Adrenal gland (tissue), 5 donors: ENCODE measurements around the gene PEX10.

Source experiments
- POLR2A ChIP-seq, 2 donors: fragments of 450-650 bp; IDR thresholded peaks; one replicate each; pipeline ENCODE4 v1.6.1; 2017; ENCODE audit warnings: antibody characterized with exemption in 2 of 2, mild to moderate bottlenecking in 2 of 2, moderate library complexity in 1 of 2
- TF ChIP-seq, protein P1 (sequence below), 6 experiments: fragments of 450-650 bp in 4 of 6; fragments of 200-600 bp in 2 of 6; sonication (generic) in 1 of 6; IDR thresholded peaks; 1 replicate in 5 of 6; 2 replicates in 1 of 6; pipeline versions ENCODE4 v1.5.1 to v1.8.0; 2016 to 2021; ENCODE audit warnings: antibody characterized with exemption in 6 of 6, mild to moderate bottlenecking in 2 of 6, moderate library complexity in 1 of 6
- donor health status: DM: no; HTN: no; CAD: no.

DNA sequence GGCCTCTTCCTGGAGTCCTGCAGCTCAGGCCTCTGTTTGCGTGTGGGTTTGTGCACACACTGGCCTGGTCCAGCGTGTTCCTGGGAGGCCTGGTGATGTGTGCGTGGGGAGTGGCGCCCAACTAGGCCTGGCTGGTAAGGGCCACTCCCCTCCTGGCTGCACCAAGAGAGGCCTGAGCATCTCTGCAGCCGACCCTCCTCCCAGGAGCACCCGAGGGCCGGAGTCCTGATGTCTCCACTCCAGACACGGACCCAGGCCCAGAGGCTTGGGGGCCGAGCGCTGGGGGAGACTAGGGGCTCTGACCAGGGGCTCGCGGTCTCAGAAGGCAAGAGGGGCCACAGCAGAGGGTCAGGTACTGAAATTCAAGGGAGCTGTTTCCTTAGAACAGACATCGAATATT lies 54.3 kb downstream of the PEX10 start:
- TF ChIP-seq, protein P1, sequence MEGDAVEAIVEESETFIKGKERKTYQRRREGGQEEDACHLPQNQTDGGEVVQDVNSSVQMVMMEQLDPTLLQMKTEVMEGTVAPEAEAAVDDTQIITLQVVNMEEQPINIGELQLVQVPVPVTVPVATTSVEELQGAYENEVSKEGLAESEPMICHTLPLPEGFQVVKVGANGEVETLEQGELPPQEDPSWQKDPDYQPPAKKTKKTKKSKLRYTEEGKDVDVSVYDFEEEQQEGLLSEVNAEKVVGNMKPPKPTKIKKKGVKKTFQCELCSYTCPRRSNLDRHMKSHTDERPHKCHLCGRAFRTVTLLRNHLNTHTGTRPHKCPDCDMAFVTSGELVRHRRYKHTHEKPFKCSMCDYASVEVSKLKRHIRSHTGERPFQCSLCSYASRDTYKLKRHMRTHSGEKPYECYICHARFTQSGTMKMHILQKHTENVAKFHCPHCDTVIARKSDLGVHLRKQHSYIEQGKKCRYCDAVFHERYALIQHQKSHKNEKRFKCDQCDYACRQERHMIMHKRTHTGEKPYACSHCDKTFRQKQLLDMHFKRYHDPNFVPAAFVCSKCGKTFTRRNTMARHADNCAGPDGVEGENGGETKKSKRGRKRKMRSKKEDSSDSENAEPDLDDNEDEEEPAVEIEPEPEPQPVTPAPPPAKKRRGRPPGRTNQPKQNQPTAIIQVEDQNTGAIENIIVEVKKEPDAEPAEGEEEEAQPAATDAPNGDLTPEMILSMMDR (IDR thresholded peaks at IDR 0.05): no peak
- no peak for TF ChIP-seq POLR2A (IDR thresholded peaks at IDR 0.05)
